Measurements from ENCODE around the gene SLC8A2. TPM values are rescaled to one million over a fixed set of nuclear protein-coding genes. Genes with fewer than 3 reads are reported as not detected.

The SLC8A2 gene
- total and polyA plus RNA-seq, 2 of the 8 experiments (the other 6 are each of a cell fraction or from before 2014, with no cell fraction given), result 7.3 to 12.4 TPM

DNA sequence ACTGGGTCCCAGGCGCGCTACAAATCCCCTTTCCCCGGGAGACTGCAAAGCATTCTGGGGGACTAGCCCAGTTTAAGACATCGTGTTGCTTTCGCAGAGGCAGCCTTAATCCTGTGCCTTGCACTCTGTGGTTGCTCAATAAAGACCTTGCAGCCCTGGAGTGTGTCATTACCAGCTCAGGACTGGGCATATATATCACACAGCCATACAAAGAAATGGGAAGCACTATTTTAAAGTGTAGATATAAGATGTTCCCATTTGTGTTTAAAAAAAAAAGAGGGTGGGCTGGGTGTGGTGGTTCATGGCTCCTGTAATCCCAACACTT lies 32.1 kb upstream of the SLC8A2 start (continued):
- TF ChIP-seq YY1 (IDR thresholded peaks at IDR 0.05; ENCODE audit: low read depth, low read length), result no peak
